ENCODE data around the gene VWA2. TPM values are rescaled to one million over a fixed set of nuclear protein-coding genes. Genes with fewer than 3 reads are reported as not detected.

VWA2 gene
- total RNA-seq, 1 donor from 2014 or later, result not detected

- Mint-ChIP-seq H3K4me1 (ENCODE audit: unreplicated experiment) (no peaks in the 10 kb centered on the region), H3K27ac (ENCODE audit: unreplicated experiment) (no peak overlapping the region), H3K4me3 (ENCODE audit: unreplicated experiment) (no peak overlapping the region), H3K9me3 (ENCODE audit: unreplicated experiment) (no peaks in the 10 kb centered on the region), H3K27me3 (ENCODE audit: unreplicated experiment) (peaks cover 77% of the 10 kb centered on the region), H3K36me3 (ENCODE audit: unreplicated experiment) (no peaks in the 10 kb centered on the region)
- no peak for DNase-seq (ENCODE audit: extremely low spot score, unreplicated experiment)
- TF ChIP-seq CTCF (IDR thresholded peaks at IDR 0.05), result no peak
These were observed 18.8 kb upstream of the VWA2 start for GRCh38 chr10:114220281-114220680.

GRCh38 chr10:114221235-114221634 lies 17.8 kb upstream of the VWA2 start:
- Mint-ChIP-seq H3K27ac (ENCODE audit: unreplicated experiment) (no peak overlapping the region), H3K4me3 (ENCODE audit: unreplicated experiment) (no peak overlapping the region), H3K4me1 (ENCODE audit: unreplicated experiment) (no peaks in the 10 kb centered on the region), H3K36me3 (ENCODE audit: unreplicated experiment) (no peaks in the 10 kb centered on the region), H3K27me3 (ENCODE audit: unreplicated experiment) (peaks cover 78% of the 10 kb centered on the region), H3K9me3 (ENCODE audit: unreplicated experiment) (no peaks in the 10 kb centered on the region)
- TF ChIP-seq CTCF (IDR thresholded peaks at IDR 0.05), result no peak
- no peak for DNase-seq (ENCODE audit: extremely low spot score, unreplicated experiment)

- Mint-ChIP-seq H3K27me3 (ENCODE audit: unreplicated experiment) (peaks cover 77% of the 10 kb centered on the region), H3K36me3 (ENCODE audit: unreplicated experiment) (no peaks in the 10 kb centered on the region), H3K4me3 (ENCODE audit: unreplicated experiment) (no peak overlapping the region), H3K9me3 (ENCODE audit: unreplicated experiment) (no peaks in the 10 kb centered on the region), H3K27ac (ENCODE audit: unreplicated experiment) (no peak overlapping the region), H3K4me1 (ENCODE audit: unreplicated experiment) (no peaks in the 10 kb centered on the region)
- no peak for DNase-seq (ENCODE audit: extremely low spot score, unreplicated experiment)
- no peak for TF ChIP-seq CTCF (IDR thresholded peaks at IDR 0.05)
These were observed 16.0 kb upstream of the VWA2 start for GRCh38 chr10:114223066-114223465.

- H3K36me3 Mint-ChIP-seq (ENCODE audit: unreplicated experiment), result no peaks in the 10 kb centered on the region
- TF ChIP-seq CTCF (IDR thresholded peaks at IDR 0.05), result no peak
- H3K9me3 Mint-ChIP-seq (ENCODE audit: unreplicated experiment), result no peaks in the 10 kb centered on the region
- H3K27me3 Mint-ChIP-seq (ENCODE audit: unreplicated experiment), result peaks cover 64% of the 10 kb centered on the region
- H3K4me1 Mint-ChIP-seq (ENCODE audit: unreplicated experiment), result no peaks in the 10 kb centered on the region
- no peak overlapping the region for H3K27ac Mint-ChIP-seq (ENCODE audit: unreplicated experiment)
- no peak for DNase-seq (ENCODE audit: extremely low spot score, unreplicated experiment)
- H3K4me3 Mint-ChIP-seq (ENCODE audit: unreplicated experiment), result no peak overlapping the region
These were observed 10.9 kb upstream of the VWA2 start for GRCh38 chr10:114228156-114228555.

GRCh38 chr10:114232561-114233176 lies 6.4 kb upstream of the VWA2 start:
- no peaks in the 10 kb centered on the region for H3K9me3 Mint-ChIP-seq (ENCODE audit: unreplicated experiment)
- peaks cover 55% of the 10 kb centered on the region for H3K27me3 Mint-ChIP-seq (ENCODE audit: unreplicated experiment)
- DNase-seq (ENCODE audit: extremely low spot score, unreplicated experiment), result no peak
- no peak for TF ChIP-seq CTCF (IDR thresholded peaks at IDR 0.05)
- no peak overlapping the region for H3K4me3 Mint-ChIP-seq (ENCODE audit: unreplicated experiment)
- no peaks in the 10 kb centered on the region for H3K4me1 Mint-ChIP-seq (ENCODE audit: unreplicated experiment)
- no peaks in the 10 kb centered on the region for H3K36me3 Mint-ChIP-seq (ENCODE audit: unreplicated experiment)
- H3K27ac Mint-ChIP-seq (ENCODE audit: unreplicated experiment), result no peak overlapping the region
